Skeletal muscle satellite cell (primary cell): ENCODE data around the gene DTHD1.

Experiments
- H3K27me3 ChIP-seq: 2 replicates; pipeline ENCODE4 v1.7.0; 2013; ENCODE audit warnings: low read length; ENCODE audit not compliant: control insufficient read depth, insufficient read depth
- H3K36me3 ChIP-seq: 2 replicates; pipeline ENCODE4 v1.7.0; 2013; ENCODE audit warnings: mild to moderate bottlenecking, control low read depth, low read length; ENCODE audit not compliant: insufficient read depth
- H3K4me1 ChIP-seq: 2 replicates; pipeline ENCODE4 v1.7.0; 2013; ENCODE audit warnings: low read length; ENCODE audit not compliant: control insufficient read depth, insufficient read depth
- H3K4me2 ChIP-seq: 2 replicates; pipeline ENCODE4 v1.7.0; 2013; ENCODE audit warnings: mild to moderate bottlenecking, low read length
- H3K4me3 ChIP-seq: 2 replicates; pipeline ENCODE4 v1.7.0; 2013; ENCODE audit warnings: low read length
- H3K9ac ChIP-seq: 2 replicates; pipeline ENCODE4 v1.7.0; 2013; ENCODE audit warnings: mild to moderate bottlenecking, low read depth, low read length, moderate library complexity
- H3K9me3 ChIP-seq: replicated peaks from 2 replicates; pipeline ENCODE4 v1.7.0; 2013; ENCODE audit warnings: mild to moderate bottlenecking, control low read depth, low read length

DTHD1 gene

DNA sequence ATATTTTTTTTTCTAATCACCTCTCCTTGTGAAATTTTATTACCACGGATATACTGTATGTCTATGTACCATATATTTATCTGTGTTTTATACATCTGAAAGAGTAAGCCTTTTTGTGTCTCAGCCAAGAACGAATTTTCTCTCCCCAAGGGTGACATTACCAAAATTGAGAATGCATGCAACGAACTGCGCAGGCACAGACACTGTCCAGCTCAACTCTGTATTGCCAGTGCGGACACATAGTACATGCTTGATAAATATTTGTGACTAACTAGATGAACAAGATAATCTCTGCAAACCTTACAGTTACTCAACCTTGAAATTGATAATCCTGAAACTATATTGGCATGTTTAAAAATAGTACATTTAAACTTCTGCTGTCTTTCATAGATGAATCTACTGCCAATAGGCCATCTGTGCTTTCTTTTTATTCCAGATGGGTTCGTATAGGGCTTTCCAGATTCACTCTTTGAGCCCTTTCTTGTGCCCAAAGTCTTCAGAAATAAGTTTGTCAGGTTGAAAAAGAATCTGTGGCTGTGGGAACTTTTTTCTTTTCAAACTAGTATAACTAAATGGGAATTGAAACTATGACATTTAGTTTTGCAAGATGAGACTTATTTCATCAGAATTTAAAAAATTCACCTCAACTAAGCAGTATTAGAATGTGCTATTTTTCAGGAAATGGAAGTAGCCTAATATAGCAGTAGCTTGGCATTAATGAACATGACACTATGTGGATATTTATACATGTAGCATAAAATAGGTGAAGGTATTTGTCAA, 38.9 kb downstream of the DTHD1 start:
- Histone ChIP-seq H3K4me1 (no peaks in the 10 kb centered on the region), H3K36me3 (no peaks in the 10 kb centered on the region), H3K9ac (no peak overlapping the region), H3K4me3 (no peak overlapping the region), H3K27me3 (no peaks in the 10 kb centered on the region), H3K9me3 (no peaks in the 10 kb centered on the region), H3K4me2 (no peak overlapping the region)

DNA sequence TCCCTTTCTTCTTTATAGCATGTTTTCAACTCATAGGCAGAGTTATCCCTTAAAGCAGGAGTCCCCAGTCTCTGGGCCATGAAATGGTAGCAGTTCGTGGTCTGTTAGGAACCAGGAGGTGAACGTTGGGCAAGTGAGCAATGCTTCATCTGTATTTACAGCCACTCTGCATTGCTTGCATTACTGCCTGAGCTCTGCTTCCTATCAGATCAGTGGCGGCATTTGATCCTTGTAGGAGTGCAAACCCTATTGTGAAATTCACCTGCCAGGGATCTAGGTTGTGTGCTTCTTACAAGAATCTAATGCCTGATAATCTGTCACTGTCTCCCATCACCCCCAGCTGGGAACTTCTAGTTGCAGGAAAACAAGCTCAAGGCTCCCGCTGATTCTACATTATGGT, 39.8 kb downstream of the DTHD1 start:
- Histone ChIP-seq H3K4me2 (no peak overlapping the region), H3K27me3 (no peaks in the 10 kb centered on the region), H3K36me3 (no peaks in the 10 kb centered on the region), H3K9me3 (no peaks in the 10 kb centered on the region), H3K4me1 (no peaks in the 10 kb centered on the region), H3K9ac (no peak overlapping the region), H3K4me3 (no peak overlapping the region)

DNA sequence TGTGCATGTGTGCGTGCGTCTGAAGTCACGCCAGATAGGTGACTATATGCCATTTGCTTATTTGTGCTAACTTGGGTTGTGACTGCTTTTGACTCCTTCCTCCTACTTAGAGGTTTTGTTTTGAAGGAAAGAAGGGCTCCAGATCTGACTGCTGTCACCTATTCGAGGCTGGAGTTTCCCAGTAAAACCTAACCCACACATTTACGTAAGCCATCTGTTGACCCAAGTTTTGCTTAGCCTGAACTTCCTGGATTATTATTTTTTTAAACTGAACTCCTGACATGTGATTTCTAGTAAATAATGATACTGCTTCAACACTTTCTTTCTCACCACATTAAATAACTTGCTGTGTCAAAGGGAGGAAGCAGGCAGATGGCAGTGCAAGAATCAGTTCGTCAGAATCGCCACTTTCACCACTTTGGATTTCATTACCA, 41.5 kb downstream of the DTHD1 start:
- no peaks in the 10 kb centered on the region for H3K36me3 ChIP-seq
- H3K4me3 ChIP-seq = no peak overlapping the region
- H3K4me2 ChIP-seq = no peak overlapping the region
- no peak overlapping the region for H3K9ac ChIP-seq
- no peaks in the 10 kb centered on the region for H3K27me3 ChIP-seq
- H3K9me3 ChIP-seq = no peaks in the 10 kb centered on the region
- H3K4me1 ChIP-seq = no peaks in the 10 kb centered on the region

DNA sequence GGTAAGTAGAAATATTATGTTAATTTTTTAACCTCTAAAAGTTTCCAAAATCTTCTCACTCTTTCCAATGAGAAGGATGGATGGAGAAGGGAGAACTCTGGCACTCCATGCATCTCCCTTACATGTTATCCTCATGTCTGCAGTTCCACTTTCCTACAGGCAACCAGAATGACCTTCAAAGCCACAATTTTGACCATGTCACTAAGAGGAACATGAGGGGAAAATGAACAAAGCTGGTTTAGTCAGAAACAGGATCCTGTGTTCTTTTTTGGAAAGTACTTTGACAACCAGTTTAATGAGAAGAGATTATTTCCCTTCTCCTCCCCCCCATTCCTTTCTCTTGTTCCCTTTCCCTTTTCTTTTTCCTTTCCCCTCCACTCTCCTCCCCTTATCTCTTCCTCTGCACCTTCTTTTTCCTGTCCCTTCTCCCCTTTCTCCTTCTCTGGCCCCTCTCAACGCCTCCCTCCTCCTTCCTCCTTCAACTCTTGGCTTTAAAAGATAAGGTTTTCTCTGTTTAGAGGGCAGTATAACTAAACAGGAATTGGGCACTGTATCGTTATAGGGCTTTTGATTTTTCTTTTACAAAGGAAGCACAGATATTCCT, 42.5 kb downstream of the DTHD1 start:
- Histone ChIP-seq H3K4me3 (no peak overlapping the region), H3K36me3 (no peaks in the 10 kb centered on the region), H3K9me3 (no peaks in the 10 kb centered on the region), H3K4me1 (no peaks in the 10 kb centered on the region), H3K4me2 (no peak overlapping the region), H3K27me3 (no peaks in the 10 kb centered on the region), H3K9ac (no peak overlapping the region)

DNA sequence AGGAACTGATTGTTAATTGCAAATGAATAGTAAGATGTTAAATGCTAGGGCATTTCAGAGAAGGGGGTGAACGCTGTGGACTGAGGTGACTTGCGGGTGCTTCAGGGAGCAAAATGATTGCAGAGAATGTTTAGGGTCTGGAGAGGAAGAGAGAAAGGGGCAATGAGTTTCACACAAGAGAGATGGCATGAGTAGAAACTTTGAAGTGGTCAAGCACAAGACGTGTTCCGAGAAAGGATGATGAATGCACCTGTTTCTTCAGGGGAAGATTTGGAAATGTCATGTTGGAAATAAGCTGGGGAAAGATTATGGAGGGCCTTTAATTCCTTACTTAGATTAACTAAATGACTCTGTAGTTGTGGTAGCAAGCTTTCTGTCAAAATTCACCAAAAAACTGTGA, 43.4 kb downstream of the DTHD1 start:
- Histone ChIP-seq H3K9me3 (no peaks in the 10 kb centered on the region), H3K9ac (no peak overlapping the region), H3K4me1 (no peaks in the 10 kb centered on the region), H3K36me3 (no peaks in the 10 kb centered on the region), H3K27me3 (no peaks in the 10 kb centered on the region), H3K4me2 (no peak overlapping the region), H3K4me3 (no peak overlapping the region)

DNA sequence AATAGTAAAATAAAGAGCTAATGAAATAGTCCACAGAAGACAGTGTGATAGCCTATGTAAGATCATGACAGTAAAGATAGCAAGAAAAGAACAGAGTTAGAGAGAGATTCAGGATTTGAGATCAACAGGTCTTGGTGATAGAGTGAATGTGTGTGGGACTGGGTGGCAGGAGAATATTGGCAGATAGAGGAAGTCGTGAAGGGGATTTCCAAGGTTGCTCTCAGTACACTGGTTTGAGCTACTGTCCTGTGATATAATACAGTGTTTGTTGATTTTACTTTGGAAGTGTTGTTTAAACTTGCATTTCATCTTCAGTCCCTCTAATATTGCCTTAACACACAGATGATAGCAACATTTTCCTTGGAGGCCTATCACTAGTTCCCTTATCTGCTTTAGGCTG, 44.1 kb downstream of the DTHD1 start:
- H3K4me1 ChIP-seq = no peaks in the 10 kb centered on the region
- H3K9ac ChIP-seq = no peak overlapping the region
- H3K4me3 ChIP-seq = no peak overlapping the region

DNA sequence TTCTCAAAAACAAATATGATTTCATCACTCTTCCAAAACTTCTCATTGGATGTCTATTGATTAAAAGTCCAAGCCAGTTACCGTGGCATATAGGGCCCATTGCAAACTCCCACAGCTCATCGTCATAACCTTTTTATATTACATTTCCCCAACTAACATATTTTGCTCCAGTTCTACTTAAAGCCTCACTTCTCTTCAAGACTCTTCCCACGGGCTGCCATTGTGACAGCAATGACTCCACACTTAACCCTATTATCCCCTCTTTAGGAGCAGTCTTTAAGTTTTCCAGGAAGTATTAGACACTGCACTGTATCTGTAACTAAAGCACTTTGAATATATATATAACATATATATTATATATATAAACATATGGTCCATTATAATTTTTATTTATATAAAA, 44.5 kb downstream of the DTHD1 start:
- Histone ChIP-seq H3K9me3 (no peaks in the 10 kb centered on the region), H3K4me1 (no peaks in the 10 kb centered on the region), H3K4me2 (no peak overlapping the region), H3K27me3 (no peaks in the 10 kb centered on the region), H3K4me3 (no peak overlapping the region), H3K9ac (no peak overlapping the region), H3K36me3 (no peaks in the 10 kb centered on the region)

More for the DNA sequence above, 44.1 kb downstream of the DTHD1 start:
- no peaks in the 10 kb centered on the region for H3K27me3 ChIP-seq
- no peak overlapping the region for H3K4me2 ChIP-seq
- H3K9me3 ChIP-seq = no peaks in the 10 kb centered on the region
- H3K36me3 ChIP-seq = no peaks in the 10 kb centered on the region

DNA sequence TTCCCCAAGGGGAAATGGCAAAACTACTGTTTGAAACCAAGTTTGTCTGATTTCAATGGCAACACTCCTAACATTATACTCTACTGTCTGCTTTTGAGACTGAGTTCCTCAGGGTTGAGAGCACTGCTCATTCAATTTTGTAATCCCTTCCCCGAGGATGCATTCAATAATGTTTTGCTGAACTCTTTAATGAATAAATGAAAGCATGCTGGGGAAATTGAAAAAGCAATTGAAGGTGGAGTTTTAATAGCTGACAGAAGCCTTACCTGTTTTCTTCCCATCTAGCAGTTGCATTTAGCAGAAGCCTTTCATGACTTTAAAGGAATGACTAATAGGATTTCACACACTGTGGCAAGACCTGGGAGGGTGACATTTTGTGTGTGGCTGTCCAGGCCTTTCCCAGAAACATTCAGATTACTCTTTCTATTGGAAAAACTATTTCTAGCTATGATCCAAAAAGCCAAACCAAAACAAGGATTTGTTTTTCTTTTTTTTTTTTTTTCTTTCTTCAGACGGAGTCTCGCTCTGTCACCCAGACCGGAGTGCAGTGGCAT, 45.1 kb downstream of the DTHD1 start:
- Histone ChIP-seq H3K4me3 (no peak overlapping the region), H3K9me3 (no peaks in the 10 kb centered on the region), H3K36me3 (no peaks in the 10 kb centered on the region), H3K9ac (no peak overlapping the region), H3K4me2 (no peak overlapping the region), H3K4me1 (no peaks in the 10 kb centered on the region), H3K27me3 (no peaks in the 10 kb centered on the region)

DNA sequence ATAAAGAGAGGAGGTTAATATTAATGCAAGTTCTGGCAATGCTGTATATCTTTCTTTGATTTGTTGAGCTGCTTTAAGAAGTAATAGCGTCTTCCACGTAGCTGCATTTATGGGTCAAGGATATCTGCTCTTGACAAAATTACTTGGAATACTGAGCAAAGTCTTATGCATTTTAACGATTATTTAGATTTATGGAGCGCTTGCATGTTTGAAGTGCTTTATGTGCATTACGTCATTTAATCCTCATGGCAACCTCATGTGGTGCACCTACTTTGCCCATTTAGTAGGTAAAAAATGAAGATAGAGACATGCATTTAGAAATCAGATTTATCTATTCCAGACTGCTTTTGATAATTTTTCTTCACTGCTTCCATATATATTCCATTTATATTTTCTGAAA, 46.0 kb downstream of the DTHD1 start:
- H3K4me2 ChIP-seq = no peak overlapping the region
- no peaks in the 10 kb centered on the region for H3K36me3 ChIP-seq
- H3K27me3 ChIP-seq = no peaks in the 10 kb centered on the region
- no peaks in the 10 kb centered on the region for H3K9me3 ChIP-seq
- H3K9ac ChIP-seq = no peak overlapping the region
- H3K4me3 ChIP-seq = no peak overlapping the region
- no peaks in the 10 kb centered on the region for H3K4me1 ChIP-seq

DNA sequence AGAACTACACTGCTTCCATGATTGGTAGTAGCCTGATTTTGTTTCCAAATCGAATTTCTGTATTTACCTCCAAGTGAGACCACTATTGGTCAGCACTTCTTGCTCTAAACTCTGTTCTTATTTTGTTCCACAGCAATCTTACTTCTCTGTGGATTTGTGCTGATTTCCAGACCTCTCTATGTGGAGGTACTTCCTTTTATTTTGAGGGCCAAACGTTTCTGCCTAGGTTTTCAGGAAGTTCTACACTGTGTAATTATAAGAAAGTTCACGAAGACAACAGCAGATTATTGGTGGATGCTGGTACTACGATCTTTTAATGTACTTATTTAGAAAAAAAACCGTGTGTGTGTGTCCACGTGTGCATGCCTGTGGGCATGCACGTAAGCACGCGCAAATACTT, 46.7 kb downstream of the DTHD1 start:
- Histone ChIP-seq H3K36me3 (no peaks in the 10 kb centered on the region), H3K27me3 (no peaks in the 10 kb centered on the region), H3K9ac (no peak overlapping the region), H3K9me3 (no peaks in the 10 kb centered on the region), H3K4me2 (no peak overlapping the region), H3K4me3 (no peak overlapping the region), H3K4me1 (no peaks in the 10 kb centered on the region)

DNA sequence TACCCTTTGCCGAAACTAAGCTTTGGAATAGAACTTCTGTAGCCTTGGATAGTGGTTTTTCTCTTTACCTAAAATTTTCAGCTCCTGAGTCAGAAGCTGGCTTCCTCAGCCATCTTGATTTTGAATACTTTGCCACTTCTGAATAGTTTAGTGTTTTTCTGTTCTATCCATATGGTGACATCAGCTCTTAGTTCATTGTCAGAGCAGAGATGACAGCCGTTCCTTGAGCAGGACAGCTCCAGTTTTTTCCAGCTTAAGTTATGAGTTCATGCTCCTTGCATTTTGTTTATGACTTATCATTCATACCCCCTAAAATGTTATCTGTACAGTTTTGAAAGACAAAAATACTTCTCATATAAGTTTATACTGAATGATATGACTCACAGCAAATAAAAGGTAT, 47.8 kb downstream of the DTHD1 start:
- Histone ChIP-seq H3K4me2 (no peak overlapping the region), H3K4me1 (no peaks in the 10 kb centered on the region), H3K4me3 (no peak overlapping the region), H3K9me3 (no peaks in the 10 kb centered on the region), H3K9ac (no peak overlapping the region), H3K27me3 (no peaks in the 10 kb centered on the region), H3K36me3 (no peaks in the 10 kb centered on the region)

DNA sequence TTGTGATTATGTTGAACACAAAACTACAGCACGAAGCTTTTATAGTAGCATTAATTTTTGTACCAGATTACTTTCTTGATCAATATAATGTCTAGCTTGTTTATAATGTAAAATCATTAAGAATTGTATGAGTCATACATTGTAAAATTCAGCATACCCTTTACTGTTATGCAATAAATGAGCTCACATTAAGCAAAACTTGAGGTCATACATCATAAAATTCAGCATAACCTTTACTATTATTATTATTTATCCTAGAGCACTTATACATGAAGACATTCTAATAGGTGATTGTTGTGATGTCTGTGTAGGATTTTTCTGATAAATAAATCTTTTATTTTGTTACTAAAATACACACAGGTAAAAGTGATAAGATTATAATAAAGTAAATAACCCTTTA, 49.4 kb downstream of the DTHD1 start:
- no peak overlapping the region for H3K9ac ChIP-seq
- no peaks in the 10 kb centered on the region for H3K9me3 ChIP-seq
- H3K4me1 ChIP-seq = no peaks in the 10 kb centered on the region
- H3K4me2 ChIP-seq = no peak overlapping the region
- H3K27me3 ChIP-seq = no peaks in the 10 kb centered on the region
- H3K36me3 ChIP-seq = no peaks in the 10 kb centered on the region
- H3K4me3 ChIP-seq = no peak overlapping the region
